GM21737 (cell line): ENCODE measurements around the gene RORC.
"Not testable (repeated sequence)": the region's sequence is repeated elsewhere in the genome, so short reads cannot be mapped to it uniquely, and the experiment has no call there.

Source experiments
- ATAC-seq: cut with Tn5 transposase; IDR thresholded peaks from one replicate; pipeline ENCODE4 v1.9.1; 2021; ENCODE audit warnings: mild to moderate bottlenecking, moderate library complexity; ENCODE audit not compliant: unreplicated experiment

The RORC gene

DNA sequence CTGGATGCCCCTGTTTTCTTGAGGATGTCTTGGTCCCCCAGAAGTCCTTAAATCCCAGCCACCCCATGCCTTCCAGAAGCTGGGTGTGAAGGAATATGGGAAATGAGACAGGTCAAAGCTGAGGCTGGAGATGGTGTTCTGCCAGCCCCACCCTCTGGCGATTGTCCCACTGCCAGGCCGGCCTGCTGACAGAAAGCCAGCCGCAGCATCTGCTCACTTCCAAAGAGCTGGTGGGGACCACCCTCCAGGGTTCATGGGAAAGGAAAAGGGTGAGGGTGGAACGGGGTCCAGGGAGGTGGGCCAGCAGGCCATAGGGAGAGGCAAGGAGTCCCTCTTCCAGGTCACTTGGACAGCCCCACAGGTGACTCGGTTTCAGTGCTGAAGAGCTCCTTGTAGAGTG, 24.5 kb downstream of the RORC start:
- ATAC-seq: no peak

DNA sequence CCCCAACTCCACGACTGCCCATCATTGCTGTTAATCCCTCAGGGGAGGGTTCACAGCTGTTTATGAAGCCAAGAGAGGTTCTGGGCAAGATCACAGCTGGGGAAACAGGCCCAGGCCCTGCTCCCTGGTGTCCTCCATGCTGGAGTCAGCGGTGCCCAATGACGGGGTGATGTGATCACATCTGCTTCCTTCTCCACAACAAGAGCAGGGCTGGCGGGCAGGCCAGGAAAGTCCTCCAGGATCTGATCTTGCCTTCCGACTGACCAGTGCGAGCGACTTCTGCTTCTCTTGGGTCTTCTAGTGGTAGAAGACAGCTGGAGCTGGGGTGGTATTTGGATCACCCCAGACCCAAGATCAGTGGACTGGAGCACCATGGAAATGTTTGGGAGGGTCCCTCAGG, 25.4 kb downstream of the RORC start:
- no peak for ATAC-seq

GRCh38 chr1:151805066-151805820, 26.4 kb downstream of the RORC start, which contains the start of gene LINGO4:
Gene LINGO4, minus strand, starts transcription at chr1:151805419. Its CDS starts 2,715 bp downstream, at chr1:151802704.
- ATAC-seq: no peak

- ATAC-seq: no peak
Measured at GRCh38 chr1:151803915-151804314, 27.7 kb downstream of the RORC start.

- ATAC-seq: no peak
Measured at GRCh38 chr1:151803164-151803563, 28.4 kb downstream of the RORC start.

- no peak for ATAC-seq
Measured at GRCh38 chr1:151802372-151802771, 29.2 kb downstream of the RORC start.

DNA sequence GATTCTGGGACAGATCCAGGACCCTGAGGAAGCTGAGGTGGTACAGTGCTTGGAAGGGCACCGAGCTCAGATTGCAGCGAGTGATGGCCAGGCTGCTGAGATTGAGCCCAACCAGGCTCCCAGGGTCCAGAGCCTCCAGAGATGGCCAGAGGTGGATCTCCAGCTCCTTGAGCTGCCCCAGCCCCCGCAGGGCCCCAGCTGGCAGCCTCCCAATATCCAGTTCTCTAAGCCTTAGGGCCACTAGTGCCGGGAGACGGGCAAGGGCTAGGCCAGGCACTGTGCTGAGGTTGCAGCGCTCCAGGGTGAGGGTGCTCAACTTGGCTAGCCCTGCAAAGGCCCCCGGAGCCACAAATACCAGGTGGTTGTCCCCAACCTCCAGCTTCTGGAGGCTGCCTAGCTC, 29.8 kb downstream of the RORC start:
- ATAC-seq: no peak

DNA sequence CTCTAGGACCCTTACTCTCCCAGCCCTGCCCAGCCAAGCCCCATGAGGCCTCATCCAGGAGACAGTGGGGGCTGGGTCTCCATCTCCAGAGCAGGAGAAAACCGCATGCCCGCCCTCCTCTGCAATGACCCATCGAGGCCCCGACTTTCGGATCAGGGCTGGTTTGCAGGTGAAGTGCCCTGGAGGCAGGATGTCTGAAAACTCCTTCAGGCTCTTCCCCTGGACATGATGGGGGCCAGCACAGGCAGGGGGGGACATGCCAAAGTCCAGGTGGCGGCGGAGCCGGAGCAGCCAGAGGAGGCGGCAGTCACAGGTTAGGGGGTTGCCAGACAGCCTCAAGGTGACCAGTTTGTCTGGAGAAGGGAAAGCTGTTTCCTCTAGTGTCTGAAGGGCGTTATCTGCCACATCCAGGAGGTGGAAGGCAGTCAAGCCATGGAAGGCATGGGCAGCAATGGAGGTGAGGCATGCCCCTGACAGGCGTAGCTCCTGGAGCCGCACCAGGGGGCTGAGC, 30.2 kb downstream of the RORC start:
- no peak for ATAC-seq

- ATAC-seq: no peak
Measured at GRCh38 chr1:151800830-151801229, 30.8 kb downstream of the RORC start.

DNA sequence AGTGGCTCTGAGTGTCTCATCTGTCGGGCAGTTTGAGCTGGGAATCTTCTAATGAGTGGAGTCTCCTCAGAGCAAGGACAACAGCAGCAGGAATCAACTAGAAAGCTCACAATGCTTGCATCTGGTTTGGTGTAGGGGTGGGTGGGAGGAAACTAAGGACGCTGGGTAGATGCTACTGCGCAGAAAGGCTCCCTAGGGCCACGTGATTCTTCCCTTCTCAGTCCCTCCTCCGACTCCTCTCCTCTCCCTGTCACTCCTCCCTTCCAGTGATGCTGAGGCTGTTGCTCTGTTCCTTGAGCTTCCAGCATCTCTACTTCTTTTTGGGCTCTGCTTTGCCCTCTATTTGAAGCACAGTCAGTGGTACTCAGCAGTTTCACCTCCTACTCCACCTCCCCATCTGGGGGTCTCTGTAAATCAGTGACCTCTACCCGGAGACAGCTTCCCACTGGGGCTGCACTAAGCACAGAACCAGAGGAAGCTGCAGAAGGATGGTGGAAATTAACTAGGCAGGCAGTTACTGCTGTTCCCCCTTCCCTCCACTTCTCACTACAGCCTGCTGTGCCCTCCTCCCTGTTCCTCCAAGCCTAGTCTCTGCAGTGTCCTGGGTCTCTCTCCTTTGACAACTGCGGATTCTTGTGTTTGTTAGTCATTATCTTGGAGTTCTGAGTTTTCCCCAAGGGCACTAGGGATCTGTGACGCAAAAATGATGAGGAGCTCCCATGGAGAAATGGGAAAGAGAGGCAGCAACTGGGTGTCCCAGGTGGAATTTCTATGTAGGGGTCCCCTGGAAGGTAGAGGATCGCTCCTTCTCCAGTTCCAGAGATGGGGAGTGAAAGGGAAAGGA, 32.2 kb downstream of the RORC start:
- ATAC-seq: no peak

DNA sequence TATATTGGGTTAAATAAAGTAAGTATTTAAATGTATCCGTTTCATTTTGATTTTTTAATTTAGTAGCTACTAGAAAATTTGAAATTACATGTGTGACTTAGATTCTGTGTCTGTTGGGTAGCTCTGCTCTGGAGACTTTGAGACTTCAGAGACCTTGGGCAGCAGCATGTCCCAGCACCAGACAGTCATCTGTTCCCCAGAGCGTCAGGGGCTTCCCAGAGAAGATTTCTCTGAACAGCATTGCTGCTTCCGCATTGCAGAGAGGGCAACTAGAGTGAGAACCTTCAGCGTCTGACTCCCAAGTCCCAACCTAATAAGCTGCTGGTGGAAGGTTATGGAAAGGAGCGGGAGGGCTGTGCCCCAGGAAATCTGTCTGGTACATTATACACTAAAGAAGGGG, 33.0 kb downstream of the RORC start:
- no peak for ATAC-seq

DNA sequence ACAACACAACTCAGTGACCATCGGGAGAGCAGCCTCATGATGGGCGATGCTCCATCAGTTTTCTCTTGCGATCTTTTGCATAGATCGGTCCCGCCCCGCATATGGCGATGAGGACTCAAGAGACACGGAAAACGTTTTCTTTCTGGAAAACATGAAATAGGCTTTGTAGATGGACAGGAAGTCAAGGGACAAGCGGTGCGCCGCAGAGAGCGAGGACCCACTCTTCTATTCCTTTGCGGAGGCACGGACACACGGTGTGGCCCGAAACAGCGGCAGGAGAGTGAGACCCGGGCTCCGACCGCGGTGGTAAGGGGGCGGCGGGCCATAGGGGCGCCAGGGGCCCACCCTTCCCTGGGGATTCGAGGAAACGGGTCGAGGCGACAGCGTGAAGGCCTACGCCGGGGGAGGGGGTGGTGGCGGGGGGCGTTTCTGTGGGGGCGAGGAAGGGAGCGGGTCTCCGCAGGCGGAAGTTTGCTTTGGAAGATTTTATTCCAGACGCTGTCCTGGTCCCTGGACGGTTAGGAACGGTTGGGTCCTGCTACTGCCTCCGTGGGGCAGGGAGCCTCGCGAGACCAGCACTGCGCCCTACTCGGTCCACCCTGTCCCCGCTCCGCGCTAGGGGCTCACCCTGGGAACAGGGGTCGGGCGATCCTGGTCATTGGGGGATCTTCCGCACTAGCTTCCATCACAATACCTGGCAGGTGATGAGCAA, 40.5 kb downstream of the RORC start:
- no peak for ATAC-seq

- peak; percentile 97 for ATAC-seq
Measured at GRCh38 chr1:151790071-151790939, 41.3 kb downstream of the RORC start, which contains the start of gene TDRKH. Gene TDRKH, minus strand, starts transcription at chr1:151790500. Its CDS starts 7,478 bp downstream, at chr1:151783022.

- no peak for ATAC-seq
Measured at GRCh38 chr1:151787689-151788088, 43.9 kb downstream of the RORC start.

GRCh38 chr1:151783796-151784195, 47.8 kb downstream of the RORC start:
- no peak for ATAC-seq

DNA sequence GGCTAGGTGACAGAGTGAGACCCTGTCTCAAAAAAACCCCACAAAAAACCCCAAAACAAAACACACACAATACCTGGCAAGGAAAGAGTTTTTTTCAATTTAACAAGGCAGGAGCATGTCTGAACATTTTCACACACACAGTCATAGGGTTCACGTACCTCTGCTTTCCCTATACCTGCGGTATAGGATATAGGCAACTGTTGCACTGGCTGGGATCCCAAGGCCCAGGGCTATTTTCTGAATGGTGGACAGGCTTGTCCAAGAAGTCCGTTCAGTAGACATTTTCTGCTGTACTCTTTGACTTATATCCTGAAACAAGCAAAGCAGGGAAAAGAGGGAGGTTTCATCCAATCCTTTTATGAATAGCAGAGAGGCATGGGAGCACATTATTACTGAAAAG, 48.9 kb downstream of the RORC start:
- ATAC-seq: no peak

DNA sequence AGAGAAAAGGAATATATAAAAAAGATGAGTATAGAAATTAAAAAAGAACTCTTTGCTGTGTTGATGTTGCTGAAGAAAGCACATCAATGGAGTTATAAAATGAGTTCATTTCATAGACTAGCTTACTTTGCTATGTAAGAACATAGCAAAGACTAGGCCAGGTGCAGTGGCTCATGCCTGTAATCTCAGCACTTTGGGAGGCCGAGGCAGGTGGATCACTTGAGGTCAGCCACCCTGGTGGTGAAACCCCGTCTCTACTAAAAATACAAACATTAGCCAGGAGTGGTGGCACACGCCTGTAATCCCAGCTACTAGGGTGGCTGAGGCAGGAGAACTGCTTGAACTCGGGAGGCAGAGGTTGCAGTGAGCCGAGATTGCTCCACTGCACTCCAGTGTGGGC, 49.6 kb downstream of the RORC start:
- ATAC-seq: not testable (repeated sequence)

DNA sequence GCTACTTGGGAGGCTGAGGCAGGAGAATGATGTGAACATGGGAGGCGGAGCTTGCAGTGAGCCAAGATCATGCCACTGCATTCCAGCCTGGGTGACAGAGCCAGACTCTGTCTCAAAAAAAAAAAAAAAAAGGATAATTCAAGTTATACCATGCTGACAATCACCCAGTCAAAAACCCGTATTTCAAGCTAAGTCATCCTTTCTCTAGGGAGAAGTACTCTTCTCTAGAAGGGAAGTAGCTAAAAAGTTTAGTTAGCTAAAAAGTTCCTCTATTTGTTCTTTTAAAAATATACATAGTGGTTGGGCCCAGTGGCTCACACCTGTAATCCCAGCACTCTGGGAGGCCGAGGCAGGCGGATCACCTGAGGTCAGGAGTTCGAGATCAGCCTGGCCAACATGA, 50.9 kb downstream of the RORC start:
- not testable (repeated sequence) for ATAC-seq

- ATAC-seq: no peak
Measured at GRCh38 chr1:151779852-151780251, 51.8 kb downstream of the RORC start.

- no peak for ATAC-seq
Measured at GRCh38 chr1:151777317-151777716, 54.3 kb downstream of the RORC start.
